ENCODE measurements around the gene EEF1AKMT3.

EEF1AKMT3 gene

DNA sequence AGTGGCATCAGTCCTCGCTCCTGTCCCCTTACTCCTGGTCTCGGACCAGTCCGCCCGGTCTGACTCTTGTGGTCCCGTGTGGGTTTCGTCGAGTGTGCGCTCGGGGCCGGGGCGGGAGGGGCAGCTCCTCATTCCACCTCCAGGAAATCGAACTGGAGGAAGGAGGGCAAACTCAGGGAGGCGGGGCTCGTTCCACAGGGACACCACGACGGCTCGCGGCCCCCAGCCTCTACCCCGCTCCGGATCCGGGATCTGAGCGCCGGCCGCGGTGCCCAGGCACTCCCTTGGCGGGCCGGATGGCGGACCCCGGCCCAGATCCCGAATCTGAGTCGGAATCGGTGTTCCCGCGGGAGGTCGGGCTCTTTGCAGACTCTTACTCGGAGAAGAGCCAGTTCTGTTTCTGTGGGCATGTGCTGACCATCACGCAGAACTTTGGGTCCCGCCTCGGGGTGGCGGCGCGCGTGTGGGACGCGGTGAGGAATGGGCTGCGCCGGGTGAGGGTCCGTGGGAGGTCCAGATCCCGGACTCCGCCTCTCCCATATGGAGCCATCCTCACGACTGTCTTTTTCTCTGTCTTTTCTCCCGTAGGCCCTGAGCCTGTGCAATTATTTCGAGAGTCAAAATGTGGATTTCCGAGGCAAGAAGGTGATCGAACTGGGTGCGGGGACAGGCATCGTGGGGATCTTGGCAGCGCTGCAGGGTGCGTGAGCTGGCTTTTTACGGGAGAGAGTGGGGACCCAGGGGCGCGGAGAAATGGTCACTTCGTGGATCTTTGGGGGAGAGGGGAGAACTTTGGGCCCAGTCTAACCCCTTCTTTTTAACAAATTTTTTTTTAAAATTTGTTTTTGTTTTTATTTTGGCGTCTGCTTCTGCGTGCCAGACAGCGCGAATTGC, at the start of gene EEF1AKMT3:
TSS of gene EEF1AKMT3 (plus strand) at position 186 of the 894 bp plus-strand sequence. CDS start at position 297, 111 bp downstream.
- no peak for DNase-seq

GRCh38 chr12:57722716-57723629, 49.4 kb upstream of the EEF1AKMT3 start:
- no peak for DNase-seq

DNA sequence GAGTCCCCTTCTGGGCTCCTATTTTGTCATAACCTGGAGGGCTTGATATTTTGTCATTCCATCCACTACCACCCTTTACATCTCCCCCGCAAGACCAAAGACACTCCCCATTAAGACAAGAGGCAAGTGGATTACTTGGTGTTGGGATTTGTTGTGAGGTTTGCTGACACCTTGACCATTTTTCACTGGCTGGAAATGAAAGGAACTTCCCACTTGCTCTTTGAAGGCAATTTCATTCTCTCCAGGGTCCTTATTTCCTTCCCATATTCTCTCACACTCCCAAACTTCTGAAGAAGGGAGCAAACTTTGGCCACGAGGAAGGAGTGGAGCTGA, 48.8 kb upstream of the EEF1AKMT3 start:
- no peak for DNase-seq

GRCh38 chr12:57724003-57724935, 48.1 kb upstream of the EEF1AKMT3 start:
- no peak for DNase-seq

GRCh38 chr12:57724936-57725740, 47.3 kb upstream of the EEF1AKMT3 start:
- DNase-seq = no peak

- no peak for DNase-seq
Observed at GRCh38 chr12:57725851-57726150, 46.6 kb upstream of the EEF1AKMT3 start.

DNA sequence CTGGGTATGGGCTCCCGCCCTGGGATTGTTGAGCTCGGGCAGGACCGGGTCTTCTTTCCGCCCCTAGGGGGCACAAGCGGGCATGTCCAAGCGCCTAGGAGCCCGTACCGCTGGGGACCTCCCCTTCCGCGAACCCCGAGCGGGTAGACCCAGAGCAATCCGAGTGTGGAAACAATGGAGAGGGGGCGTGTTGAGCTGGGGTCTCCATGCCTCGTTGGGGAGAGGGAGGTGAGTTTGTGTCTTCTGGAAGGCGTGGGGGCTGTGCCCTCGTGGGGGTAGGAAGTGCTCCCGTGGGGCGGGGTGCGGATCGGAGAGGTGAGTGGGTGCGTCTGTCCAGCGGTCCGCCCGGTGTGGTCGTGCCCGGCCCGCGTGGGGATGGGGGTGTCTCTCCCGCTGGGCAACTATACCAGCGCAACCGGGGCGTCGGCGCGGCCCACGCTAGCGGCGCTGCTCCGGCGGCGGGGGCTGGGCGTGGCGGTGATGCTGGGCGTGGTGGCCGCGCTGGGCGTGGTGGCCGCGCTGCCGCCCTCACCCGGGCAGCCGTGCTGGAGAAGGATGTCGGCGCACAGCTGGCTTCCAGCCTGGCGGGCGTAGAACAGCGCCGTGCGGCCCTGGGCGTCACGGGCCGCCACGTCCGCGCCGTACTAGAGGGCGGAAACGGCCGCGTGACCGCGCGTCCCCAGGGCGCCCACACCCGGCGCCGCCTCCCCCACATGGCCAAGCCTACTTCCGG, 46.1 kb upstream of the EEF1AKMT3 start:
- DNase-seq = no peak

GRCh38 chr12:57726884-57727757, 45.3 kb upstream of the EEF1AKMT3 start:
- no peak for DNase-seq

GRCh38 chr12:57727758-57728395, 44.5 kb upstream of the EEF1AKMT3 start:
- no peak for DNase-seq

DNA sequence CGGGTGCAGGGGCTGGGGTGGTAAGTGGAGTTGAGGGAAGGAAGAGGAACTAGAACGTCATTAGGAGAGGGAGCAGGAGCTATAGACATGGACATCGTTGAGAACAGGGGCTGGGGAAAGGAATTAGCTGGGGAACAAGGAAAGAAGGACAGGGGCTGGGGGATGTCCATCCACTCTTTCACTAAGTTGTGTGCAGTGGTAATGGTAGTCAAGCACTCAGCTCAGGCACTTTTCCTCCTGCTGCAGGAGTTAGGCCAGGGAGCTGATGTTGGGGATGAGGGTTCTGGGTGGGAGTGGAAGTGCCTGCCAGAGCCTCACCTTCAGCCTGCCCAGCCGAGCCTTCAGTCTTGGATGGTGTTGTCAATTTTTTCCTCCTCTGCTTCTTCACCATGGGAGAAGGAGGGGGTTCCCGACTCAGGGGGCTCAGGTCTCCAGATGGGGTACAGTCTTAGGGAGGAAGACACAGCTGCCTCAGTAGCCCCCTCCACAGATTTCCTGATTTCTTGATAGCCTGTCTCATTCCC, 43.0 kb upstream of the EEF1AKMT3 start:
- DNase-seq = no peak

GRCh38 chr12:57730336-57731067, 41.9 kb upstream of the EEF1AKMT3 start:
- no peak for DNase-seq

DNA sequence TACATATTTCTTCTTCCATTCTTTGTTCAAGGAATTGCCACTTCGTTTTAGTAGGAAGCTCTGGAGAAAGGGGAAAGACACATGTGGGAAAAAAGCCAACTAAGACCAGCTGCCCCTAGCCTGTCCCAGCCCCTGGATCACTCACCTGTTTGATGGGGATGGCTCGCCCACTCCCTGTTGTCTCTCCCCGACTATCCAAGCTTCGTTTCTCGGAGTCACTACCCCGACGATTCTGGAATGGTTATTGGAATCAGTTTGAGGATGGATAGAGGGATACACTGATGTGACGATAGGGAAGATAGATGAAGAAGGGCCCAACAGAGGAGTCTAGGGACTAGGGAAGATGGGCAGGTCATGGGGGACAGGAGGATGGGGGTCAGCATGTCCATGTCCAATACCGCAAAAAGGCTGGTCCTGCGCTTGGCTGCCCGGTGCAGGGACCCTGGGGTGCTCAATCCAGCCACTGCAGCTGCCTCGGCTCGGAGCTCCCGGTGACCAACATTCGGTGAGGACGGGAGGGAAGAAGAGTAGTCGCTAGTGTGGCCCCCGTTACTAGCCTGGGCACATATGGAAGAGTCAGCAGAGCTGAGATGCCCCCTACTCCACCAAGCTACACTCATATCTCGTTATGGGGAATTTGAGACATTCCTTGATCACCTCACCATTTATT, 40.9 kb upstream of the EEF1AKMT3 start:
- no peak for DNase-seq

GRCh38 chr12:57732270-57732669, 40.1 kb upstream of the EEF1AKMT3 start:
- no peak for DNase-seq

- DNase-seq = no peak
Observed at GRCh38 chr12:57732726-57733593, 39.5 kb upstream of the EEF1AKMT3 start.

GRCh38 chr12:57733928-57734327, 38.5 kb upstream of the EEF1AKMT3 start:
- no peak for DNase-seq

- DNase-seq = no peak
Observed at GRCh38 chr12:57734591-57734990, 37.8 kb upstream of the EEF1AKMT3 start.

All from RPMI8226 (cell line).